ENCODE data around the gene ZNF492. TPM values are rescaled to one million over a fixed set of nuclear protein-coding genes. Genes with fewer than 3 reads are reported as not detected.

ZNF492 gene
- total RNA-seq, 1 experiment from 2014 or later: not detected

- H3K4me2 ChIP-seq (ENCODE audit: insufficient read depth, insufficient read length, low read length): no peak overlapping the region
- H2BK120ac ChIP-seq (ENCODE audit: low read depth, low read length, poor library complexity, severe bottlenecking): no peak overlapping the region
- H3K27ac Mint-ChIP-seq: no peak overlapping the region
- no peak overlapping the region for H2BK5ac ChIP-seq (ENCODE audit: insufficient read length, low read length)
- H3K18ac ChIP-seq (ENCODE audit: insufficient read length, low read depth, low read length): no peak overlapping the region
- H3K4me1 Mint-ChIP-seq: no peaks in the 10 kb centered on the region
- H2AFZ ChIP-seq (ENCODE audit: low read length): no peak overlapping the region
- no peak overlapping the region for H3K14ac ChIP-seq (ENCODE audit: insufficient read depth, low read length)
- no peak overlapping the region for H2AK5ac ChIP-seq (ENCODE audit: insufficient read length, low read length)
- no peaks in the 10 kb centered on the region for H3K23me2 ChIP-seq (ENCODE audit: insufficient read length, low read depth, low read length, poor library complexity, severe bottlenecking)
- no peaks in the 10 kb centered on the region for H3K4me1 ChIP-seq (ENCODE audit: insufficient read depth, low read length)
- H3K4ac ChIP-seq (ENCODE audit: low read depth, low read length): no peak overlapping the region
- DNase-seq: no peak
- H2BK20ac ChIP-seq (ENCODE audit: low read depth, low read length, poor library complexity, severe bottlenecking): no peak overlapping the region
- H3K9me3 ChIP-seq (ENCODE audit: control insufficient read depth, low read depth, low read length): peaks cover 89% of the 10 kb centered on the region
- H3K79me1 ChIP-seq (ENCODE audit: insufficient read depth, low read depth, low read length, poor library complexity, severe bottlenecking): no peaks in the 10 kb centered on the region
- H3K23ac ChIP-seq (ENCODE audit: insufficient read length, low read depth, low read length): no peak overlapping the region
- no CpG with 5 or more reads among the region's 16 CpGs for WGBS (ENCODE audit: extremely low coverage, insufficient read length, low lambda C conversion rate)
- H3K9ac ChIP-seq (ENCODE audit: extremely low read depth, insufficient read length, low read length): no peak overlapping the region
- H4K8ac ChIP-seq (replicated peaks; ENCODE audit: insufficient read length, low read depth, low read length): no peak overlapping the region
- no peak overlapping the region for H3K27ac ChIP-seq (ENCODE audit: insufficient read length, low read depth, low read length)
- peaks cover 10 to 19% (median 16%) of the 10 kb centered on the region in 3 experiments; a peak in 6 of 7 replicates for H3K36me3 Mint-ChIP-seq (ENCODE audit: insufficient read depth in 1 of 3, low read depth in 3 of 3)
- no peaks in the 10 kb centered on the region for H3K27me3 ChIP-seq (ENCODE audit: insufficient read depth, low read length)
- no peak overlapping the region for H4K5ac ChIP-seq (ENCODE audit: insufficient read length, low read depth, low read length)
- no peak overlapping the region for H3K56ac ChIP-seq (ENCODE audit: insufficient read length, low read depth, low read length)
- H4K91ac ChIP-seq (ENCODE audit: insufficient read length, low read depth, low read length): no peak overlapping the region
- H3K9me3 Mint-ChIP-seq: peaks cover 84% of the 10 kb centered on the region in 2 experiments
- no peaks in the 10 kb centered on the region for H3K79me2 ChIP-seq (ENCODE audit: insufficient read depth, low read length)
- no peak overlapping the region for H2BK12ac ChIP-seq (ENCODE audit: insufficient read length, low read depth, low read length)
- no peak for TF ChIP-seq CTCF (conservative IDR thresholded peaks at IDR 0.05)
- H2BK15ac ChIP-seq (ENCODE audit: low read depth, low read length): no peak overlapping the region
- H3T11ph ChIP-seq (ENCODE audit: low read length): no peak overlapping the region
- no peaks in the 10 kb centered on the region; the same call in 1 of the 2 replicates for H3K27me3 Mint-ChIP-seq (ENCODE audit: low read depth)
- H4K20me1 ChIP-seq (ENCODE audit: control insufficient read depth, insufficient read depth, insufficient read length): no peaks in the 10 kb centered on the region
- no peak overlapping the region for H3K4me3 Mint-ChIP-seq
Observed at GRCh38 chr19:22623841-22624221, 10.3 kb upstream of the ZNF492 start.
